SU-DHL-6 (cell line): ENCODE measurements around the gene XKR8.

Experiments
- H2AFZ ChIP-seq: fragments of 200-600 bp; sonication (generic); 2 replicates; pipeline ENCODE4 v1.6.1; 2014; ENCODE audit warnings: low read depth, mild to moderate bottlenecking, moderate library complexity, mixed read lengths, antibody characterized with exemption, low read length; ENCODE audit not compliant: severe bottlenecking
- H3F3A ChIP-seq: fragments of 200-600 bp; shearing (Covaris generic); 2 replicates; pipeline ENCODE4 v1.6.0; 2016; ENCODE audit warnings: antibody characterized with exemption, mild to moderate bottlenecking; ENCODE audit not compliant: insufficient read depth
- H3K27ac ChIP-seq: fragments of 200-600 bp; sonication (generic); 2 replicates; pipeline ENCODE4 v1.5.1; 2016; ENCODE audit warnings: low read depth, mild to moderate bottlenecking, low read length, moderate library complexity, mixed read lengths
- H3K27me3 ChIP-seq: fragments of 200-600 bp; sonication (generic), shearing (Covaris generic); 2 replicates; pipeline ENCODE4 v1.6.0; 2014; ENCODE audit warnings: mild to moderate bottlenecking, low read length
- H3K36me3 ChIP-seq: fragments of 200-600 bp; sonication (generic); 2 replicates; pipeline ENCODE4 v1.6.1; 2014; ENCODE audit warnings: mild to moderate bottlenecking, low read length, mixed read lengths
- H3K4me2 ChIP-seq: fragments of 300-600, 200-600 bp; shearing (Covaris generic), sonication (generic); 2 replicates; pipeline ENCODE4 v1.6.0; 2014; ENCODE audit warnings: low read length, low read depth, mild to moderate bottlenecking; ENCODE audit not compliant: poor library complexity, severe bottlenecking
- H3K4me3 ChIP-seq: fragments of 200-600 bp; sonication (generic); 2 replicates; pipeline ENCODE4 v1.5.1; 2014; ENCODE audit warnings: antibody characterized with exemption, low read length, mild to moderate bottlenecking, mixed read lengths; ENCODE audit not compliant: insufficient read depth, poor library complexity, severe bottlenecking
- H3K79me2 ChIP-seq: fragments of 200-600 bp; sonication (generic); 2 replicates; pipeline ENCODE4 v1.6.1; 2014; ENCODE audit warnings: mild to moderate bottlenecking, low read length, moderate library complexity; ENCODE audit not compliant: insufficient read depth
- H3K9ac ChIP-seq: fragments of 200-600 bp; sonication (generic); 2 replicates; pipeline ENCODE4 v1.7.0; 2014; ENCODE audit warnings: mild to moderate bottlenecking, low read length
- H3K9me2 ChIP-seq: fragments of 200-600 bp; sonication (generic); replicated peaks from 2 replicates; pipeline ENCODE4 v1.6.1; 2014; ENCODE audit warnings: low read length; ENCODE audit not compliant: insufficient read depth
- H3K9me3 ChIP-seq: fragments of 200-600 bp; sonication (generic); 2 replicates; pipeline ENCODE4 v1.6.1; 2014; ENCODE audit warnings: low read length, mixed read lengths; ENCODE audit not compliant: insufficient read depth
- H4K20me1 ChIP-seq: fragments of 200-600 bp; sonication (generic); 2 replicates; pipeline ENCODE4 v1.6.1; 2014; ENCODE audit warnings: low read depth, mild to moderate bottlenecking, antibody characterized with exemption, low read length, moderate library complexity, mixed read lengths
- EZH2phosphoT487 ChIP-seq: fragments of 200-600 bp; sonication (generic), shearing (Covaris generic); conservative IDR thresholded peaks from 2 replicates; pipeline ENCODE4 v1.6.1; 2018; ENCODE audit warnings: mild to moderate bottlenecking, antibody characterized with exemption, low read length, moderate library complexity, mixed read lengths
- TF ChIP-seq, protein P1 (sequence below): fragments of 200-600 bp; sonication (generic); IDR thresholded peaks from one replicate; pipeline ENCODE4 v1.5.1; 2017; ENCODE audit warnings: antibody characterized with exemption, mild to moderate bottlenecking, low read length, moderate library complexity; ENCODE audit not compliant: insufficient read depth, poor library complexity, severe bottlenecking

The XKR8 gene

DNA sequence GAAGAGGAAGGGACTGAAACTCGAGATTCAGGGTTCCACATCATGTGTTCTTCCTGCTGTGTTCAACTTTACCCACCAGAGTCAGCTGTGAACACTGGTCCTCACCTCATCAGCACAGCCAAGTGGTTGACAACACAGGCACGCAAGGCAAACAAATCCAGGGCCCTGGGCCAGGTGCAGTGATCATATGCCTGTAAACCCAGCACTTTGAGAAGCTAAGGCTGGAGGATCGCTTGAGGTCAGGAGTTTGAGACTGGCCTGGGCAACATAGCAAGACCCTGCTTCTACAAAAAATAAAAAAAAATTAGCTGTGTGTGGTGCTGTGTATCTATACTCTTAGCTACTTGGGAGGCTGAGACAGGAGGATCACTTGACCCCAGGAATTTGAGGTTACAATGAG is 8.4 kb upstream of the XKR8 start:
- Histone ChIP-seq H3K9me2 (no peaks in the 10 kb centered on the region), H3K27ac (no peak overlapping the region), H2AFZ (no peak overlapping the region), H3F3A (no peaks in the 10 kb centered on the region), H3K4me3 (no peak overlapping the region), H3K4me2 (no peak overlapping the region), H3K27me3 (no peaks in the 10 kb centered on the region), H3K9me3 (no peaks in the 10 kb centered on the region), H4K20me1 (no peaks in the 10 kb centered on the region), H3K79me2 (no peaks in the 10 kb centered on the region), H3K36me3 (no peaks in the 10 kb centered on the region), H3K9ac (no peak overlapping the region)
- no peak for TF ChIP-seq EZH2phosphoT487
- TF ChIP-seq, protein P1, sequence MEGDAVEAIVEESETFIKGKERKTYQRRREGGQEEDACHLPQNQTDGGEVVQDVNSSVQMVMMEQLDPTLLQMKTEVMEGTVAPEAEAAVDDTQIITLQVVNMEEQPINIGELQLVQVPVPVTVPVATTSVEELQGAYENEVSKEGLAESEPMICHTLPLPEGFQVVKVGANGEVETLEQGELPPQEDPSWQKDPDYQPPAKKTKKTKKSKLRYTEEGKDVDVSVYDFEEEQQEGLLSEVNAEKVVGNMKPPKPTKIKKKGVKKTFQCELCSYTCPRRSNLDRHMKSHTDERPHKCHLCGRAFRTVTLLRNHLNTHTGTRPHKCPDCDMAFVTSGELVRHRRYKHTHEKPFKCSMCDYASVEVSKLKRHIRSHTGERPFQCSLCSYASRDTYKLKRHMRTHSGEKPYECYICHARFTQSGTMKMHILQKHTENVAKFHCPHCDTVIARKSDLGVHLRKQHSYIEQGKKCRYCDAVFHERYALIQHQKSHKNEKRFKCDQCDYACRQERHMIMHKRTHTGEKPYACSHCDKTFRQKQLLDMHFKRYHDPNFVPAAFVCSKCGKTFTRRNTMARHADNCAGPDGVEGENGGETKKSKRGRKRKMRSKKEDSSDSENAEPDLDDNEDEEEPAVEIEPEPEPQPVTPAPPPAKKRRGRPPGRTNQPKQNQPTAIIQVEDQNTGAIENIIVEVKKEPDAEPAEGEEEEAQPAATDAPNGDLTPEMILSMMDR, result no peak

- no peak for TF ChIP-seq EZH2phosphoT487
- TF ChIP-seq, protein P1, result no peak
- Histone ChIP-seq H3K79me2 (no peaks in the 10 kb centered on the region), H3K9me3 (no peaks in the 10 kb centered on the region), H3K4me3 (no peak overlapping the region), H3K9ac (no peak overlapping the region), H4K20me1 (no peaks in the 10 kb centered on the region), H3K9me2 (no peaks in the 10 kb centered on the region), H2AFZ (no peak overlapping the region), H3K36me3 (no peaks in the 10 kb centered on the region), H3F3A (no peaks in the 10 kb centered on the region), H3K27ac (no peak overlapping the region), H3K27me3 (no peaks in the 10 kb centered on the region), H3K4me2 (no peak overlapping the region)
Observed at GRCh38 chr1:27952147-27952546, 7.6 kb upstream of the XKR8 start.

GRCh38 chr1:27954186-27954585 is 5.6 kb upstream of the XKR8 start:
- no peak overlapping the region for H3K27ac ChIP-seq

More at GRCh38 chr1:27954186-27954585, 5.6 kb upstream of the XKR8 start:
- no peaks in the 10 kb centered on the region for H3K27me3 ChIP-seq
- TF ChIP-seq, protein P1, result no peak
- TF ChIP-seq EZH2phosphoT487, result no peak
- H3K36me3 ChIP-seq, result no peaks in the 10 kb centered on the region
- no peaks in the 10 kb centered on the region for H3K79me2 ChIP-seq
- H4K20me1 ChIP-seq, result no peaks in the 10 kb centered on the region
- no peaks in the 10 kb centered on the region for H3K9me2 ChIP-seq
- no peak overlapping the region for H3K4me3 ChIP-seq
- H3F3A ChIP-seq, result no peaks in the 10 kb centered on the region
- H3K9ac ChIP-seq, result no peak overlapping the region
- no peaks in the 10 kb centered on the region for H3K9me3 ChIP-seq
- no peak overlapping the region for H3K4me2 ChIP-seq
- no peak overlapping the region for H2AFZ ChIP-seq
